HG03097 (cell line): ENCODE results near the gene TSFM.
A peak's percentile ranks its signal among the peaks of the same experiment; 100 is the strongest.

ENCODE experiments used
- ATAC-seq: cut with Tn5 transposase; IDR thresholded peaks from one replicate; pipeline ENCODE4 v1.9.1; 2021; ENCODE audit not compliant: unreplicated experiment, low FRiP score

The TSFM gene

DNA sequence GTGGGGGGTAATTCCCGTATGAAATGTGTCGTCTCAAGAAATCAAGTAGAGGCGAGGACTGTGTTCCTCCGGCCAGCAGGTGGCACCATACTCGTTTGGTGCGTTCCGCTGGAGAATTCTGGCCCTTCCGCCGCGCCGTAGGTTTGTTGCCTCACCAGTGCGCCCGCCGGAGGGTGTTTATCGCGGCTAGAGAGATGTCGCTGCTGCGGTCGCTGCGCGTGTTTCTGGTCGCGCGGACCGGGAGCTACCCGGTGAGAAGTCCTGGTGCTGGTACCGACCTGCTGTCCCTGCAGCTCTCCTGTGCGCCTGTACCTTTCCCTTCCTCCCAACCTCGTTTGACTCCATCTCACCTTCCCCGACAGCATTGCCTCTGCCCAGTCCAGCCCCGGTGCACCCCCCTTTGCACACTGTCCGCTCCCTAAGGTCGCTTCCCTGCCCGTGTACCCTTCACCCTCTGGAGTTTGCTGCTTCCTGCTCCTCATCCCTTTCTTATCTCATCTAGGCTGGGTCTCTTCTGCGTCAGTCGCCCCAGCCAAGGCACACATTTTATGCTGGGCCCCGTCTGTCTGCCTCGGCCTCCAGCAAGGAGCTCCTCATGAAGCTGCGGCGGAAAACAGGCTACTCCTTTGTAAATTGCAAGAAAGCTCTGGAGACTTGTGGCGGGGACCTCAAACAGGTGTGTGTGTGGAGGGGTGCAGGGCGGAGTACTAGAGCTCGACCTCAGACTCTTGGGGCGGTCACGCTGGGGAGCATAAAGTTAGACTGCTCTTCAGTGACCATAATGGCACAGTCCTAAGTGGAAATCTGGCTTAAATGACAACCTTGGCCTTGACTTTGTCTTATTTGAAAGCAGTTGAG is at the start of gene TSFM:
TSS of gene TSFM (plus strand) at position 180 of the 858 bp plus-strand sequence. CDS start at position 195, 15 bp downstream.
- ATAC-seq = peak; percentile 77

DNA sequence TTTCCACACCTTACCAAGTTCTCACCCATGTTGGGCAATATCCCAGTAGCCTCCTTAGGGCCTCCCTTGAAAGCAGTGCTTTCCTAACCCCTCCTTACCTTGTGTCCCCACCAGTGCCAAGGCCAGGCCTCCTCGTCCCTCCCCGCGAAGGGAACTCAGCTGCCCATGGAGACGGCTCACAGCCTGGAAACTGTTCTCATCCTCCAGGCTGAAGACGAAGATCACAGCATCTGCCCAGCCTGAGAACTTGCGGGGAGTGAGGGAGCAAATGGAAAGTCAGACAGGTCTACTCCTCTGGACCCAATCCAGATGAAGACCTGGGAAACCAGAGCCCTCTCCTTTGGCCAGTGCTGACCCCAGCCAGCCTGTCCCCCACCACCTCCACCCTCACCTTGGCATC is 48.7 kb upstream of the TSFM start:
- ATAC-seq = no peak

DNA sequence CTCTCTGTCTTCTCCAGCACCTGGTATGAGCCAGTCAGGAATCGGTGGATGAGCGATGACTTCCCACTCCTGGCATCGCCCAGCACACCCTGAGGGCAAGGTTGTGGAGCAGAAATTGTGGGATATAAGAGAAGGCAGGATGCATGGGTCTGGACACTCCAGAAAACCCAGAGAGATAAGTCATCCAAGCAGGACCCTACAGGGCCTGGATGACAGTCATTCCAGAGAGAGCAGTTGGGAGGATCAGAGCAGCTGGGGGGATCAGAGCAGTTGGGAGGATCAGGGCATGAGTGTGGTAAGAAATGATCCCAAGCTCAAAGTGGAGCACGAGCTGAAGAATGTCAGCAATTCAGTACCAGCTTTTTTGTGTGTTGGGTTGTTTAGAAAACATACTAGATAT is 48.0 kb upstream of the TSFM start:
- no peak for ATAC-seq

DNA sequence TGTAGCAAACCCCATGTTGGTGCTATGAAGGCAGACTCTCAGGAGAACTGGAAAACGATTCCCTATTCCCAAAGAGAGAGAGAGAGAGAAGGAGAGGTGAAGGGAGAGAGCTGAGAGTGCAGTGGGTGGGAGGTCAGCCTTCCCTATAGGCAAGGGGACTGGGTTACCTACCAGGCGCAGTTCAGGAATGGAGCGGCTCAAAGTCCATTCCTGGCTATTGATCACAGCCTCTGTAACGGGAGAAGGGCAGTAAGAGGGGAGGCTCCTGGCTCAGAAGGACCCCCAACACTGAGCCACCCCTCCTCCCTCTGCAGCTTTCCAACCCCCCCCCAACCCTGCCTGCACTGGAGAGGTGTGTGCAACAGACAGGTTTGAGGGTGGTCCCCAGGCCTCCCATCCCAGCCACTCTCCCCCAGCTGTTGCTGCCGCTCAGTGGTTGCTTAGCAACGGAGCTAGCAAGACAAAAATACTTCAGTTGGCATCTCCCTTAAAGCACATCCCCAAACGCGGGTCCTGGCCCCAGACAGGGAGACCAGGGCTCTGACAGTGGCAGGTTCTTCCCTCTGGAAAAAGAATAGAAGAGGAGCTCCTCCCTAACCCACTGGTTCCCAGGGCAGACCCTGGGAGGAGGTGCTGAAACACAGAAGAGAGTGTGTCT is 47.3 kb upstream of the TSFM start:
- ATAC-seq = no peak

DNA sequence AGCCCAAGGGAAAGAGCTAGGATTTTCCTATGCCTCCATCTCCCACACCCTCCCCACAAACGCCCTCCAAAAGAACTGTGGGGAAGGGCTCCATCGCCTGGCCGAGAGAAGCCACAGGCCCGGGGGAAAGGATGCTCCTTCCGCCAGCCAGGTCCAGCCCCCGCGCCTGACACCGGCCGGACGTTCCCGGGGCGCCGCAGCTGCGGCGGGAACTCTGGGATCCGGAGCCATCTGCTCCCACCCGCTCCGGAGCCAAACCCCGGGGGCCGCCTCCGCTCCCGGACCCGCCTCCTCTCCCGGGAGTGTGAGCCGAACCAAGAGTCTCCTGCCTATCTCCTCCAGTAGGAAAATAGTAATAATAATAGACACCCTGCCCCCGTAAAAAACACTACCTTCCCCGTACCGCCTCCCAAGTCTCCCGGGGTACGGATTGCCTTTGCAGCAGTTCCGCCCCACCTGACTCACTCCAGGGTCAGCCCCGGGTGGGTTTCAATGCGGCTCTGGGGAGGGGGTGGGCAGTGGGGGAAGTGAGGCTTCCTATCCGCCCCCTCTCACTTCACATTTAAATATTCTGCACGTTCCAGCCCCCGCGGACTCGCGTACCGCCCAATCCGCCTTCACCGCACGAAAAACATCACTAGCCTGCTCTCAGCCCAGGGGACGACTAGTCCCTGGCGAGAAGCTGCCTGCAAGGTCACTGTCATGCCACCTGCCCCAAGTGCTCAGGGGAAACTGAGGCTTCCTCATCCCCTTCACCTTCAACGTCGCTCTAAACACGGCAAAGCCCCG is 46.4 kb upstream of the TSFM start:
- ATAC-seq = no peak

DNA sequence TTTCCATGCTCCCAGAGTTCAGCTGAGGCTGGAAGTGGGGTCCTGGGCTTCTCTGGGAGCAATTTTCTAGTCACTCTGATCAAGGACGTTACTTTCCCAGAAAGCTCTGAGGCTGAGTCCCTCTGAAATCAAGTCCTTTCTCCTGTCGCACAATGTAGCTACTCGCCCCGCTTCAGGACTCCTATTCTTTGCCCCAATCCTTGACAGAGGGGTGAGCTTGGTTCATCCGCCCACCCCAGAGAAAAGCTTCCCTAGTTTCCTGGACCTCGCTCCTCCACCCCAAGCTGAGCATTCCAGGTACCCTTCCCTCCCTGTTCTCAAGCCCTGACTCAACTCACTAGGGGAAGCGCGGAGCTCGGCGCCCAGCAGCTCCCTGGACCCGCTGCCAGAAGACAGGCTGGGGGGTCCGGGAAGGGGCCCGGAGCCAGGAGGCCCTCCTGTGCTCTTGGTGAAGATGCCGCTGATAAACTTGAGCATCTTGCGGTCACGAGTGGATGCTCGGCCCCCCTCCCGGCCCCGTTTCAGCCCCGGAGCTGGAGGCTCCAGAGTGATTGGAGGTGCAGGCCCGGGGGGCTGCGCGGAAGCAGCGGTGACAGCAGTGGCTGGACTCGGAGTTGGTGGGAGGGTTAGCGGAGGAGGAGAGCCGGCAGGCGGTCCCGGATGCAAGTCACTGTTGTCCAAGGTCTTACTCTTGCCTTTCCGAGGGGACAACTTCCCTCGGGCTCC is 45.7 kb upstream of the TSFM start:
- ATAC-seq = no peak

DNA sequence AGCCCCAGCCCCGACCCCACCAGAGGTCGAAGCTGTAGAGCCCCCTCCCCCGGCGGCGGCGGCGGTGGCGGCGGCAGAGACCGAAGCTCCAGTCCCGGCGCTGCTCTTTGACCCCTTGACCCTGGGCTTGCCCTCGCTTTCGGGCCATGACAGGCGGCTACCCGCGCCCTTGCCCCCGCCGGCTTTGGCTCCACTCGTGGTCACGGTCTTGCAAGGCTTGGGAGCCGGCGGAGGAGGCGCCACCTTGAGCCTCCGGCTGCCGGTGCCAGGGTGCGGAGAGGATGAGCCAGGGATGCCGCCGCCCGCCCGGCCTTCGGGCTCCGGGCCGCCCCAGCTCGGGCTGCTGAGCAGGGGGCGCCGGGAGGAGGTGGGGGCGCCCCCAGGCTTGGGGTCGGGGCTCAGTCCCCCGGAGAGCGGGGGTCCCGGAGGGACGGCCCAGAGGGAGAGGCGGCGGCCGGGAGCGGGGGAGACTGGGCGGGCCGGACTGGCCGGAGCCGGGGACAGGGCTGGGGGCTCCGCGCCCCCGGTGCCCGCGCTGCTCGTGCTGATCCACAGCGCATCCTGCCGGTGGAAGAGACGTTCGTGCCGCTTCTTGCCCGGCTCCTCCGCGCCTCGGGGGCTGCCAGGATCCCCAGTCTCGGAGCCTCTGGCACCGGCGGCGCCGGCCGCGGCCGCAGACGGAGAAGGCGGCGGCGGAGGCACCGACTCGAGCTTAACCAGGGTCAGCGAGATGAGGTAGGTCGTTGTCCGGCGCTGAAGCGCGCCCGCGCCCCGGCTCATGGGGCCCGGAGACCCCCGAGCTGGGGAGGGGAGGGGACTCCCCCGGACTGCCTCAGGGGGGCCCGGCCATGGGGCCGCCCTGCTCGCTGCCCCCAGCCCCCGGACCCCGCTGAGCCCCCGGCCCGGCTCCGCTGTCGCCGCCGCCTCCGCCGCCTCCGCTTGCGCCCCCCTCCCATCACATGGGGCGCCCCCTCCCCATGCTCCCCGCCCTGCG is 44.8 kb upstream of the TSFM start:
- no peak for ATAC-seq

DNA sequence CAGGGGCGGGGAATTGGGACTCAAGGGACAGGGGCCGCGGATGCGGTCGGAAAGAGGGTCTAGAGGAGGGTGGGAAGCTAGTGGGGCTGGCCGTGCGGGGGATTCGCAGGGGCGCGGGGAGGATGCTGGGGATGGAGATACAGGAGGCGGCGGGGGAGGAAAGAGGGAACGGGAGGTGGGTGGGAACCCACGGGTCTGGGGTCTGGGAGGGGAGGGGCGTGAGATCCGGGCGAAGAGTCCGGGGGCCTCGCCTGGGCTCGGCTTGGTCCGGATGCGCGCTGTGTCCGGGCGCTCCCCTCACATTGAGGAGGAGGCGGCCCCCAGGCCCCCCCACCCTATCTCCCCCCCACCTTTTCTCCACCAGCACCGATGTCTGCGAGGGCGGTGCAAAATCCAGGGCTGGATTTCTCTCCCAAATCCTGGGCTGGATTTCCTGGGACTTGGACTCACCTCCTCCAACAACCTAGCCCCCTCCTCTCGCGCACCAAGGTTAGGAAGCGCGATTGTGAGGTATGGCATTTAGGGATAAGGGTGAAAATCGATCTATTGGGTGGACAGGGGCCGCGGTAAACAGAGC is 43.8 kb upstream of the TSFM start, which contains the start of gene AGAP2:
TSS of gene AGAP2 (minus strand) at position 82 of the 577 bp plus-strand sequence. CDS start 496 bp downstream, outside the sequence.
- no peak for ATAC-seq

DNA sequence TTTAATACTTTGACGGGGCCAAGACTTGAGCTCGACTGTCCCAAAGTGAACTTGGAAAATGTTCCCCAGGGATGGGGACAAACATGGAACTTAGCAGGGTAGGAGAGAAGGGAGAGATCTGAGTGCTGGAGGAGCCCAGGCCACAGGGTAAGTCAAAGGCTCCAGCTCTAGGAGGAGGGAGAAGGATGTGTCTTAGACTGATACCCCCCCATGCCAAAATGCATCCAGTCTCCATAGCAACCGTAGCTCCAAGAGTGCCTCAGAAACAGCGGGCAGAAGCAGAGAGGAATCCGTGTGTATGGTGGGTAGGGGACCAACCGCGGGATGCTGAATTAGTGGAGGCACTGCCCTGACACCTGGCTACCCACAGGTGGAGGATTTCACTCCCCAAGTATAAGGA is 43.2 kb upstream of the TSFM start:
- no peak for ATAC-seq

DNA sequence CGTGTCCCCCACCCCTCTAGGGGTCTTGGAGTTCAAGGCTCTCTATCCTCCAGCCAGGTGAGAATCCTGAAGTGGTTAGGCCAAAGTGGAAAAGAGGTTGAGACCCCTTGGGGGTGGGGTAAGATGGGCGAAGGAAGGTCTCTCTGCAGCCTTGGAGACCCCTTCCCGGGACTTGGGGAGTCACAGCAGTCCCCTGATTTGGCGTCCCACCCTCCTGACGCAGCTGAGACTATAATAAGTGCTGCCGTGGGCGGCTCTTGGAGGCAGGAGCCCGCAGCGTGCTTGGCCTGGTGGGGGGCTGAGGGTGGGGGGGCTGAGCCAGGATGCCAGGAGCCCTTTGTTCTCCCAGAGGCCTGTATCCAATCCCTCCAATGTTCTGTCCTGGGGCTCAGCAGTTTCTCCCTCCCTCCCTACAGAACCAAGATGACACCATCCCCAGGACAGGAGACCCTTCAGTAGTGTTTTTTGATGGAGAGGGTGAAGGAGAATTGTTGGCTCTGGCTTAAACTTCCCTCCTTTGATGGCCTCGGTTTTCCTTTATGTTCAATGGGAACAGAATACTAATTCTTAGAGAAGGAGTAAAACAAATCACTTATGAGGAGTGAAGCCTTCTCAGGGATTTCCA is 42.6 kb upstream of the TSFM start:
- no peak for ATAC-seq

DNA sequence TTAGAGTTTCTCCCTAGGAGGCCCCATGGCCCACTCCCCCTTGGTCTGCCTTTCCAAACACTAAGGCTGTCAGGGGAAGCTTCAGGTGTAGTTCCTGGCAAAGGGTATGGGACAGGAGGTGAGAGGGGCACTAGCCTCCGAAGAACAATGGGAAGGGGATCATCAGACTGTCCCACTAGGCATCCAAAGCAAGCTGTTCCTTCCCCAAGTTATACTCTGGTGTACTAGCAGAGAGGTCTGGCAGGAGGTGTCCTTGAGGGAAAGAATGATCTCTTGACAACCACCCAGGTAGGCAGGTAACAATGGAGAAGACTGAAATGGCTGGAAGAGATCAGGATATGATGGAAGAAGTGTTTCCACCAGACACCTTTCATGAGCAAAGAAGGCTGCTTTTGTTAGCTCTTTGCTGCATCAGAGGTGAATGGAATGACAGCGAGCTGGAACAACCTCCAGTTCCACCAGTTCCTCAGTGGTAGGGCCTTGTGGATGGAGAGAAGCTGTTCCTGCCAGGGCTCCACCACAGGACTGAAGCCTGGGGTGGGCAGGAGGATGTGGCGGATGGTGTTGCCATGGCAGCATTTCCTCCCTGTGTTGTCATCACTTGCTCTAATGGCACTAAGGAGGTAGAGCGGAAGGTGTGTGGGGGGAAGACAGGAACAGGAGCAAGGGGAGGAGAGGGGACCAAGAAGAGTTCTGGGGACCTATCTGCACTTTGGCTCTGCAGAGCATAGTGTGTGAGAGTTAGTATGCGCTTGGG is 41.8 kb upstream of the TSFM start:
- ATAC-seq = peak; percentile 45

DNA sequence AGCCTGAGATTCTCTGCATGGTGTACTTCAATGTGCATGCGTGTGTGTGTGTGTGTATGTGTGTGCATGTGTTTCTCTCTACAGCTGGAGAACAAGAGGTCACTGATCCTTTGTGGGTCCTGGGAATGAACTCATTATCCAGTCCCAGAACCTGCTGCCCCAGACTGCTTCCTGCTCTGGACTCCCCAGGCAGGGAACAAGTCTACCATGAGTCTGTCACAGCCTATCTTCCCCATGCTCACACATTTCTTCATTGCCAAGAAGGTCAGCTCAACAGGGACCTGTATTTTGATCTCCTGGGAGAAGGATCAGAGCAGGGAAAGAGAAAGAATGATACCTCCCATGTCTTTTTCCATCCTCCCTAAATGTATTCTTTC is 41.2 kb upstream of the TSFM start:
- ATAC-seq = no peak

DNA sequence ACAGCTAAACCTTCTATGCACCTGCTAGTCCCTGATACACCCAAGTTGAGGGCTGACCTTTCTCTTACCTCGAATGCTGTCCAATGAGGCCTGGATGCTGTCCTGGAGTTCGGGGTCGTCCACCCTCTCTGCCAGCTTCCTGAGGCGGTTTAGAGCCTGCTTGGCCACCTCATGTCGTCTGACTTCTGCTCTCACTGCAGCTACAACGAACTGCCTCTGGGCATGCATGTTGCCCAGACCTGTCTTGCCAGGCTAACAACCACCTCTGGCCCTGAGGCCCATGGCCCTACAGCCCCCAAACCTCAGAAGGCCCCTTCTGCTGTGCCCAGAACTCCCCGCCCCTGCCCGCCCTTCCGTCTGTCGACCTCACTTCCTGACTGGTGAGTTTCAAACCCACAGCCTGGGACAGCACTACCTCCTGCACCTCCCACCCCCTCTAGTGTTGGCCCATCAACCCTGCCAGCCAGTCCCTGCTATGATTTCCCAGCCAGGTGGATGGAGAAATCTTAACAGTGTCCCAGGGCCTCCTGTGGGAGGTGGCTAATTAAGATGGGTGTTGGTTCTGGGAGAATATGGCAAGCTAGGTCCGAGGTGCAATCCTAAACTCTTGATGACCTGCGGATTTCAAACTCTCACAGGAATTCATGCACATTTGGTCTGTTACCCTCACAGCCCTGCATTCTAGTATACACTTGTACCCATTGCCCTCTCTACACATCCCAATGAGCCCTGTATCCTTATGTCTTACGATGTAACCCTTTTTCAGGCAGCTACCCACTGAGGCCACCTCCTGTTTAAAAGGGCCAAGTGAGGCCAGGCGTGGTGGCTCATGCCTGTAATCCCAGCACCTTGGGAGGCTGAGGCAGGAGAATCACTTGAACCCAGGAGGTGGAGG is 40.5 kb upstream of the TSFM start:
- ATAC-seq = peak; percentile 51

DNA sequence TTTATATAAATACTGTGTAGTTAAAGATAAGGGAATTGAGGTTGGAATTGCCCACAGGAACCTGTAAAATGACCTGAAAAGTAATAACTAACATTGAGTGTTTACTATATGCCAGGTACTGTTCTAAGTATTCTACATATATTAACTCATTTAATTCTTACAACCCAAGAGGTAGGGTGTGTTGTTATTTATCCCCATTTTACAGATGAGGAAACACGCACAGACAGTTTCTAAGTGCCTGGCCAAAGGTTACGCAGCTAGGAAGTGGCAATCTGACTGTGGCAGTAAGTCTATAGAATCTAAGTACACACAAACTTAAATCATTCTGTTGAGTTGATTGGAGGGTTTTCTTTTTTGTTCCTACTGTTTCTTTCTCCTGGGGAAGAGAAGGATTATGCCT is 38.8 kb upstream of the TSFM start:
- ATAC-seq = no peak

DNA sequence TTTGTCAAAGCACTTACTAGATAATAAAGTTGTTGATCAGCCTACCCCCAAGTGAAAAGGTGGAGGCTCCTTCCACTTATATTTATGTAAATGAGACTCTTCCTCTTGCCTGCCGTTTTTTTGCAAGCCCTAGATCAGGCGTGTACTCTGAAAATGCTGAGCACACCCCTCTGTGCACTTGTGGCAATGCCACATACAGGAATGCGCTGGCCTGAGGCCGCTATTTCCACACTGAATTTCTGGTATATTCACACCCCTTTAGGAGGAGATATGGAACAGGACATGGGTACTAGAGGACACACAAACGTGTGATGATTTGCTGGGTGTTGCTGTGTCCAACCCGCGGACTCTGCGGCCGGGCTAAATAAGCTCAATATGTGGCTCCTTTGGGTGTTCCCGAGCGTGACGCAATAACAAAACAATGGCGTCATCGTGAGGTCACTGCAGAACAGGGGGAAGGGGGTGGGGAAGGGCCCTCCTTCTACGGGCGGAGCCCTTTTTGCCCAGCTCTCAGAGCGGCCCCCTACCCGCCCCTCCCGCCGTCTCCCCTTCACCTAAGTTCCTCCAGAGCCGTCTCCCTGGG is 38.3 kb upstream of the TSFM start:
- ATAC-seq = peak; percentile 19

DNA sequence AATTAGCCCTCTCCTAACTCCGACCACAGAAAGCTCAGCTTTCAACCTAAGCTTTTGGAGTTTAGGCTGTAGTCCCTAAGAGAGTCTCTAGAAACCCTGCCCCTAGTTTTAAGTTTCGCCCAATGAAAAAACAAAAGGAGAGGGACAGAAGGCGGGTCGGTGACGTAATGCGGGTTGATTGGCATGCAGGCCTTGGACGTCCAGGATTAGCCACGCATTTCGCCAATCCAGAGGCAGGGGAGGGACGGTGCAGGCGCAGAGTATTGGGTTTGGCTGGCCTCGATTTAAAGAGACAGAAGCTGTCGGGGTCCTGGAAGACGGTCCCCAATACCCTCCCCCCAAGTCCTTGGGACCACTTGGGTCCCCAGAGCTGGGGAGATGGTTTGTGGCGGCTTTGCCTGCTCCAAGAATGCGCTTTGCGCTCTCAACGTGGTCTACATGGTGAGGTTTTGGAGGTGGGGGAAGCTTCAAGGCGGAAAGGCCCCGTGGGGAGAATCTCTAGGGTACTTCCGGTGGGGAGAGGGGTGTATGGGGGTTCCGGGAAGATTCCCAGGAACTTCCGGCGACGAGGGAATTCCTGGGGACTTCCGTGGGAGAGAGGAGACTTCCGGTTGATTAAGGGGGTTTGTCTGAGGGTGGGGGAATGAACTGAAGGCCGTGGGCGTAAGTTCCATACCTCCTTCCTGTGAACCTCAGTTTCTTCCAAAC is 37.7 kb upstream of the TSFM start, which contains the start of gene TSPAN31:
TSS of gene TSPAN31 (plus strand) at position 263 of the 708 bp plus-strand sequence. CDS start at position 379, 116 bp downstream.
- peak; percentile 62 for ATAC-seq
